ENCODE measurements around the gene SGO1. TPM values are rescaled to one million over a fixed set of nuclear protein-coding genes. Genes with fewer than 3 reads are reported as not detected.

The SGO1 gene
- total and polyA plus RNA-seq, 4 experiments from 2014 or later: 0.38 to 0.59 (median 0.53) TPM

Small RNA genes within 50 kb of the gene (microRNA-seq; reads per million reads assigned to microRNA genes)
- gene MIR3135A (ENCODE audit: borderline microRNAs expressed, borderline number of aligned reads, borderline replicate concordance): not detected

Other genes starting within 250 kb of the SGO1 start
- gene RAB5A, start 239.1 kb downstream of the SGO1 start, total RNA-seq: 10 to 100 TPM; 57.0 to 57.1 TPM
- gene RAB5A, start 239.1 kb downstream of the SGO1 start, polyA plus RNA-seq: 10 to 100 TPM; 44.3 to 49.7 TPM
- not detected for gene PP2D1, start 173.9 kb downstream of the SGO1 start, total RNA-seq
- under 1 TPM; 0.40 to 0.46 TPM for gene PP2D1, start 173.9 kb downstream of the SGO1 start, polyA plus RNA-seq
- 10 to 100 TPM; 81.3 to 85.9 TPM for gene KAT2B, start 145.8 kb downstream of the SGO1 start, total RNA-seq
- gene KAT2B, start 145.8 kb downstream of the SGO1 start, polyA plus RNA-seq: 10 to 100 TPM in 1 of 2 donors, 1 to 10 TPM in 1; 4.3 to 11.5 TPM